Breast epithelium (tissue), 3 donors: ENCODE measurements around the gene NEDD4.

Source experiments
- POLR2A ChIP-seq: fragments of 450-650 bp; IDR thresholded peaks from one replicate; pipeline ENCODE4 v1.6.1; 2016; ENCODE audit warnings: antibody characterized with exemption, mild to moderate bottlenecking, moderate library complexity
- POLR2AphosphoS5 ChIP-seq, 3 donors: sonication (generic); formaldehyde crosslinking; IDR thresholded peaks; one replicate each; pipeline ENCODE4 v1.6.1; 2017; ENCODE audit warnings: antibody characterized with exemption in 3 of 3
- TF ChIP-seq, protein P1 (sequence below), 3 donors: fragments of 450-650 bp; IDR thresholded peaks; one replicate each; pipeline ENCODE4 v1.5.1; 2016 to 2017; ENCODE audit warnings: antibody characterized with exemption in 3 of 3, mild to moderate bottlenecking in 3 of 3, moderate library complexity in 3 of 3

DNA sequence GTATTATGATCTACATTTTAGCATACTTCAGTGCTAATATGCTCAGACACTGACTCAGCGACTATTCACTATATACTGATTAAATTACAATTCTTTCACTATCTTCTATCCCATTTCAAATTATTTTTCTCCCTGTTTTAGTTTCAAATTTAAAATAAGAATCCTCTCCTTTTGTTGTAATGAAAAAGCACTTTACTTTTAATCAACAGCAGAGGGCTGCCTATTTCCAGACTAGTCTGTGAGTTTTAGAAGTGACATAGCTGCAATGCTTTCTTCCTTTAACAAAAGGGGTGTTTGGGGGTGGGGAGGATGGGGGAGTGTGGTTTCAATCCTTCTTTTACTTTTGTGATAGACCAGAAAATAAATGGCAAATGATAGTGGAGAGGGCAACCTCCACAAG lies 2.4 kb downstream of the NEDD4 start:
- TF ChIP-seq, protein P1, sequence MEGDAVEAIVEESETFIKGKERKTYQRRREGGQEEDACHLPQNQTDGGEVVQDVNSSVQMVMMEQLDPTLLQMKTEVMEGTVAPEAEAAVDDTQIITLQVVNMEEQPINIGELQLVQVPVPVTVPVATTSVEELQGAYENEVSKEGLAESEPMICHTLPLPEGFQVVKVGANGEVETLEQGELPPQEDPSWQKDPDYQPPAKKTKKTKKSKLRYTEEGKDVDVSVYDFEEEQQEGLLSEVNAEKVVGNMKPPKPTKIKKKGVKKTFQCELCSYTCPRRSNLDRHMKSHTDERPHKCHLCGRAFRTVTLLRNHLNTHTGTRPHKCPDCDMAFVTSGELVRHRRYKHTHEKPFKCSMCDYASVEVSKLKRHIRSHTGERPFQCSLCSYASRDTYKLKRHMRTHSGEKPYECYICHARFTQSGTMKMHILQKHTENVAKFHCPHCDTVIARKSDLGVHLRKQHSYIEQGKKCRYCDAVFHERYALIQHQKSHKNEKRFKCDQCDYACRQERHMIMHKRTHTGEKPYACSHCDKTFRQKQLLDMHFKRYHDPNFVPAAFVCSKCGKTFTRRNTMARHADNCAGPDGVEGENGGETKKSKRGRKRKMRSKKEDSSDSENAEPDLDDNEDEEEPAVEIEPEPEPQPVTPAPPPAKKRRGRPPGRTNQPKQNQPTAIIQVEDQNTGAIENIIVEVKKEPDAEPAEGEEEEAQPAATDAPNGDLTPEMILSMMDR (IDR thresholded peaks at IDR 0.05) = no peak
- TF ChIP-seq POLR2AphosphoS5 (IDR thresholded peaks at IDR 0.05) = no peak
- no peak for TF ChIP-seq POLR2A
